Measurements from ENCODE around the gene ZBTB3.

GRCh38 chr11:62725646-62726045 lies 28.3 kb downstream of the ZBTB3 start:
- TF ChIP-seq TAF1 (IDR thresholded peaks at IDR 0.05; ENCODE audit: borderline replicate concordance, insufficient read depth, low read length) (0 out of 2 replicates have a peak, but pooled peaks have one; percentile 8), SIN3A (IDR thresholded peaks at IDR 0.05; ENCODE audit: borderline replicate concordance, insufficient read depth, low read length) (no peak), POLR2AphosphoS5 (IDR thresholded peaks at IDR 0.05; ENCODE audit: low read depth, low read length) (no peak)
